Mucosa of stomach (tissue), 1 donor: Measurements from ENCODE around the gene TRIM4.
"Not testable (repeated sequence)": the region's sequence is repeated elsewhere in the genome, so short reads cannot be mapped to it uniquely, and the experiment has no call there.

Source experiments
- H3K27me3 ChIP-seq: one replicate; pipeline ENCODE4 v1.7.0; 2013; ENCODE audit warnings: mild to moderate bottlenecking, low read length; ENCODE audit not compliant: control insufficient read depth, insufficient read depth
- H3K36me3 ChIP-seq: one replicate; pipeline ENCODE4 v1.7.0; 2013; ENCODE audit warnings: low read length; ENCODE audit not compliant: control insufficient read depth, insufficient read depth
- H3K4me1 ChIP-seq: one replicate; pipeline ENCODE4 v1.7.0; 2013; ENCODE audit warnings: mild to moderate bottlenecking, low read length; ENCODE audit not compliant: control insufficient read depth, insufficient read depth
- H3K4me3 ChIP-seq: one replicate; pipeline ENCODE4 v1.7.0; 2013; ENCODE audit warnings: low read length
- H3K9ac ChIP-seq: one replicate; pipeline ENCODE4 v1.7.0; 2013; ENCODE audit warnings: mild to moderate bottlenecking, low read length, moderate library complexity
- H3K9me3 ChIP-seq: one replicate; pipeline ENCODE4 v1.7.0; 2013; ENCODE audit warnings: mild to moderate bottlenecking, low read length, moderate library complexity; ENCODE audit not compliant: control insufficient read depth
- donor health status: Pancreatic carcinoma.

Gene TRIM4

GRCh38 chr7:99867477-99867876 lies 51.9 kb downstream of the TRIM4 start:
- H3K4me3 ChIP-seq, H3K4me1 ChIP-seq, H3K9ac ChIP-seq, H3K36me3 ChIP-seq, H3K9me3 ChIP-seq, H3K27me3 ChIP-seq: not testable (repeated sequence)

- Histone ChIP-seq H3K4me1 (no peaks in the 10 kb centered on the region), H3K4me3 (no peak overlapping the region), H3K9ac (no peak overlapping the region), H3K27me3 (no peaks in the 10 kb centered on the region), H3K36me3 (no peaks in the 10 kb centered on the region), H3K9me3 (no peaks in the 10 kb centered on the region)
These were observed 55.4 kb downstream of the TRIM4 start for GRCh38 chr7:99863847-99864440.

GRCh38 chr7:99860281-99861127 lies 58.8 kb downstream of the TRIM4 start:
- Histone ChIP-seq H3K9ac (no peak overlapping the region), H3K9me3 (no peaks in the 10 kb centered on the region), H3K4me1 (no peaks in the 10 kb centered on the region), H3K27me3 (no peaks in the 10 kb centered on the region), H3K4me3 (no peak overlapping the region), H3K36me3 (no peaks in the 10 kb centered on the region)

- Histone ChIP-seq H3K4me3 (no peak overlapping the region), H3K27me3 (no peaks in the 10 kb centered on the region), H3K36me3 (no peaks in the 10 kb centered on the region), H3K4me1 (no peaks in the 10 kb centered on the region), H3K9ac (no peak overlapping the region), H3K9me3 (no peaks in the 10 kb centered on the region)
These were observed 64.1 kb downstream of the TRIM4 start for GRCh38 chr7:99855236-99855635.

- Histone ChIP-seq H3K27me3 (no peaks in the 10 kb centered on the region), H3K4me3 (no peak overlapping the region), H3K9ac (no peak overlapping the region), H3K9me3 (no peaks in the 10 kb centered on the region), H3K36me3 (no peaks in the 10 kb centered on the region), H3K4me1 (peaks cover 7% of the 10 kb centered on the region)
These were observed 70.7 kb downstream of the TRIM4 start for GRCh38 chr7:99848420-99849216.

GRCh38 chr7:99844328-99844727 lies 75.0 kb downstream of the TRIM4 start:
- no peaks in the 10 kb centered on the region for H3K27me3 ChIP-seq
- no peaks in the 10 kb centered on the region for H3K36me3 ChIP-seq
- H3K9me3 ChIP-seq: no peaks in the 10 kb centered on the region
- no peak overlapping the region for H3K9ac ChIP-seq
- peaks cover 12% of the 10 kb centered on the region for H3K4me1 ChIP-seq
- no peak overlapping the region for H3K4me3 ChIP-seq

GRCh38 chr7:99843808-99844207 lies 75.5 kb downstream of the TRIM4 start:
- Histone ChIP-seq H3K36me3 (no peaks in the 10 kb centered on the region), H3K27me3 (no peaks in the 10 kb centered on the region), H3K4me1 (peaks cover 7% of the 10 kb centered on the region), H3K9me3 (no peaks in the 10 kb centered on the region), H3K9ac (no peak overlapping the region), H3K4me3 (no peak overlapping the region)

- Histone ChIP-seq H3K9me3 (no peaks in the 10 kb centered on the region), H3K4me3 (no peak overlapping the region), H3K27me3 (no peaks in the 10 kb centered on the region), H3K9ac (no peak overlapping the region), H3K36me3 (no peaks in the 10 kb centered on the region), H3K4me1 (peaks cover 7% of the 10 kb centered on the region)
These were observed 76.4 kb downstream of the TRIM4 start for GRCh38 chr7:99842926-99843325.
